ENCODE measurements around the gene UFM1.
"Not testable (repeated sequence)": the region's sequence is repeated elsewhere in the genome, so short reads cannot be mapped to it uniquely, and the experiment has no call there.

UFM1 gene

DNA sequence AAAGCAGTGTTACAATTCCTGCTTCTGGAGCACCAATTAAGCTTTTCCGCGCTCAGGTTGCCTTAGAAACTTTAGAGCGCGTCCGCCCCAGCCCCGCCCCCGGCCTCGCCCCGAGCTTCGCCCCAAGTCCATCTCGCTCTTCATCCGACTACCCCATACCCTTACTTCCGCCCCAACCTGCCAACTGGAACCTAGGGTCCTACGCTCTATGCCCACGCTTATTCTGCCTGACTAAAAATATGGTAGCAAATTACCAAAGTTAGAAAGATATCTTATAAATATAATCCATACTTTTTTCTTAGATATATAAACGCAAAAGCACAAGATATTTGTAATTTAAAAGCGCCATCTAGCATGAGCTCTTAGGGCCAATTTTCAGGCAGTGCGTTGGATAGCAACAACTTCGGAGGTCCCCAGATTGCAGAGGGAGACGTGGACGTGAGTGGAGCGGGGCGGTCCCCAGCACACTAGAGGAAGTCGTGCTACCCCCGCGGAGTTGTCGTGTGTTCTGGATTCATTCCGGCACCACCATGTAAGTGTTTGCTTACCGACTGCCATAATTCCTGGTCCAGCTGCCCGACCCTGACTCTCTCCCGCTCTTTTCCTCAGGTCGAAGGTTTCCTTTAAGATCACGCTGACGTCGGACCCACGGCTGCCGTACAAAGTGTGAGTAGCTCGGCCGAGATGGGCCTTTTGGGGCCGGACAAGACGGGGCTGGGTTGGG, at the start of gene UFM1:
Gene UFM1 (plus strand): TSS at position 462 of the 724 bp plus-strand sequence. CDS start 69 bp downstream, at position 531.
- peak; percentile 73 to 87 (median 81) for DNase-seq (ENCODE audit: low read depth in 3 of 3)

DNA sequence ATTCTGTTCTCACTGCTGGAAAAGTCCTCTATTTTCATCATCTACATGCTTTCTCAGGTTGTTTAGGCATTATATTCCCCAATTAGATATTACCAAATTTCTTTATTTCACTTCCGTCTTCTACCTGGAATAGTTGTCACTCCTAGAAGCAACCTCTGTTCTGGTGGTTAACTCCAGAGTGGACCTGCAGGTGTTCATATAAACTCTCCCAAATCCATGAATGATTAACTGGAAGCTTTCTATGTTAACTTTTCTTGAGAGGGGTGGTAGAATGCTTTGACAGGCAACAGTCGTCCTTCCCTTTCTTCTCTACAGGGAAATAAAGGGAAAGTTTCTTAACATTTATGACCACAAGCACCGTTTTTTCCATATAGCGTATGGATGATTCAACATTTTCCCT, 48.4 kb upstream of the UFM1 start:
- no peak for DNase-seq (ENCODE audit: low read depth in 3 of 3)

DNA sequence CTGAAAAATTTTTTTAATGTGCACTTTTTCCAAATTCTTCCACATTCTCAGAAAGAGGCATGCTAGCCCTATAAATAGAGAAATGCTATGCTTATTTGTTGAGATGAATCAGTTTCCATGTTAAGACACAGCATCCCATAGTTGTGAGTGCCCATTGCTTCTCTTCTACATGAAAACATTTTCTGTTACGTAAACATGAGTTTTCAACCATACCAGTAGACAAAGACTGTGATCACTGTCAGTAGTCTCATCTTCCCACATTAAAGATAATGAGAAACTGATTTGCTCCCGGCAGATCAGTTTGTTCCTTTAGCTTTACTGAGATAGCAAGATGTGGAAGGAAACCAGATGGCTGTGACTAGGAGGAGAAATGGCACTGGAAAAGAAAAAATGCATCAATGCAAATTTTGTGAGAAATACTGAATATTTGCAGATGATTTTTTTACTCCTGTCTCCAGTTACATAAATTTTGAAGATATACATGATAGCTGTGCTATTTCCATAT, 45.8 kb upstream of the UFM1 start:
- no peak for DNase-seq (ENCODE audit: low read depth in 3 of 3)

DNA sequence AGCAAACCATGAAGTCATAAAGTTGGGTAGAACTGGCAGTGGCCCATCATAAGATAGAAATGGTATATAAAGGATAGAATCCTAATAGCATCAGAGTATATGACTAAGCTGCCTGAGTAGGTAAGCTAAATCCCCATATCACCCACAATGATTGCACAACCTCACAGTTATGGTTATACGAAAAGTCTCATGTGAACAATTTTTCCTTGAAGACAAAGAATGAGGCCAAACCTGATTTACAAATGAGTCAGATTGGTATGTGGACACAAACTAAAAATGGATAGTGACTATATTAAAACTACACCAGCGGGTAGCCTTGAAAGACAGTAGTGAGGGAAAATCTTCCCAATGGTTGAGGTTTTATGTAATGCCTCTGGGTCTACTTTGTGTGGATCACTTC, 40.9 kb upstream of the UFM1 start:
- DNase-seq (ENCODE audit: low read depth in 3 of 3), result no peak

DNA sequence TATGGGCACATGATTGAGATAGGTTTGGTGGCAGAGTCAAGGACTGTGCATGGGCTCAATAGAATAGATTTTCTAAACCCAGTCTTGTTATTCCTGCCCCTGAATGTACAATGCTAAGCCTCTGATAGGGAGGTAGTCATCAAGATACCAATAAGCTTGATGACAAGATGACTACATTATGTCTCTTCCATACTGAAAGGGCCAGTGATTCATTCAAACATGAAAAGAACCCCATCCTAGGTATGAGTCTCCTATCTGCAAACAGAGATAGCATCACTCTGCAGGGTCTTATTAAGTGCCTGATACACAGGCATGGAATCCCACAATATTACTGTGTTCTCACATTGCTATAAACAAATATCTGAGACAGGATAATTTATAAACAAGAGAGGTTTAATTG, 40.3 kb upstream of the UFM1 start:
- no peak for DNase-seq (ENCODE audit: low read depth in 3 of 3)

DNA sequence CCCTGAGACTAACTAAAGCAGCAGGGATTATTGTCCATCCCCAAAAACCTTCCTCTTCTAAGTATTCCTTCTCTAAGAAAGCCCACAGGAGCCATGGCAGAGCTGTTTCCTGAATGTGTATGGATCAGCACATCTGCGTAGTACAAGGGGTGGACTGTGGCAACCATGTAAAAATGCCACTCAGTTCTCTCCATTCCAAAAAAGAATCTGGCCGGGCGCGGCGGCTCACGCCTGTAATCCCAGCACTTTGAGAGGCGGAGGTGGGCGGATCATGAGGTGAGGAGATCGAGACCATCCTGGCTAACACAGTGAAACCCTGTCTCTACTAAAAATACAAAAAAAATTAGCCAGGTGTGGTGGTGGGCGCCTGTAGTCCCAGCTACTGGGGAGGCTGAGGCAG, 38.5 kb upstream of the UFM1 start:
- not testable (repeated sequence) for DNase-seq (ENCODE audit: low read depth in 3 of 3)

DNA sequence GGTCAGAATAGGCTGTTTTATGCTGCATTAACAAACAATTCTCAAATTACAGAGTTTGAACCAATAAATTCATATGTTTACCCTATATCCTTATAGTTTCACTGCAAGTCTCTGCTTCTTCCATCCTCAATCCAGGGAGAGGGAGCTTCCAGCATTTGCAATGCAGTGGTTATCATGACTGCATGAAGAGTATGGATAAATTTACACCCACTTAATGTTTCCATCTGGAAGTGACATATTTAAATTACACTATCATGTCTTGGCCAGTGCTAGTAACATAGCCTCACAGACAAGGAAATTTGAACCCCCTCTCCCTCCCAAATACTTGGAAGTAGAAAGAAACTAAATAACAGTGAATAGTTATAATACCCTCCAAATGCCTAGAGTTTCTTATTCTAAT, 33.5 kb upstream of the UFM1 start:
- DNase-seq (ENCODE audit: low read depth in 3 of 3), result no peak

DNA sequence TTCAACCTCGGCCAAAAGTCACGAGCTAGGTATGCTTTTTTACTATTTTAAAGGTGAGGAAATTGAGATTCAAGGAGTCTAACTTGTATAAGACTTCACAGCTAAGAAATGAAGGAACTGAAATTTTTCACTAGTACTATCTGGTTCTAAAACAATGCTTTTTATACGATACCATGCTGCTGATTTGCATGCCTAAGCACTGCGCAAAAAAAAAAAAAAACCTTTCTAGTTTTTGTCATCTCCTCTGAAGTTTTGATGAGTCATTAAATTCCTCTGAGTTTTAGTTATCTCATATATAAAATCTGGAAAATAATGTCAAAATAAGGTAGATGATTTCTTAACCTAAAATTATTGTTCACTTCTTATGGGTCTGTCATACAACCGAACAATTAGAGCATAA, 28.0 kb upstream of the UFM1 start:
- DNase-seq (ENCODE audit: low read depth in 3 of 3), result no peak

DNA sequence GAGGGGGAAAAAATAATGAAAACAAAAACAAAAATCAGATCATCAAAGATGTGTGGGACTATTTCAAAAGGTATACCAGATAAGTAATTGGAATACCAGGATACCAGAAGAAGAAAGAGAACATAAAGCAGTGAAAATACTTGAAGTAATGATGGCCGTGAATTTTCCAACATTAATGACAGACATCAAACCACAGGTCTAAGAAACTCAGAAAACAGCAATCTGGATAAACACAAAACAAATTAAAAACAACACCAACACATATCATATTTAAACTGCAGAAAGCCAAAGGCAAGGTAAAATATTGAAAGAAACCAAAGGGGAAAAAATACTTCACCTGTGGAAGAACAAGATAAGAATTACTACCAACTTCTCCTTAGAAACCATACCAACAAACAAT, 24.2 kb upstream of the UFM1 start:
- no peak for DNase-seq (ENCODE audit: low read depth in 3 of 3)

DNA sequence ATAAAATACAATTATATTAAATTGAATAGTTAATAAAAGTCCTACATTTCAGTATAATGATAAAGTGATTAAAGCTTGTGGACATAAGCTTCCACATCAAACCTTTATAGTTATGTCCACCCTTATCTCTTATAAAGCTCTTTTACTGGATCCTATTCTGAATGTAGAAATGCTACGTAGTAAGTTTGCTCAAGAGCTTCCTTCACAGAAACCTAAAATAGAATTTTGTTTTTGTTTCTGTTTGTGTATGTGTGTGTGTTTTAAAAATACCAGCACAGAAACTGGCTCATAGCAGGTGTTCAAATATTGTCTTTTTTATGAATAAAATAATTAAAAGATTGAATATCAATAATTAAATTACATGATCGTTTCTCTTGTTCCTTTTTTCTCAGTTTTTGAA, 21.0 kb upstream of the UFM1 start:
- no peak for DNase-seq (ENCODE audit: low read depth in 3 of 3)

DNA sequence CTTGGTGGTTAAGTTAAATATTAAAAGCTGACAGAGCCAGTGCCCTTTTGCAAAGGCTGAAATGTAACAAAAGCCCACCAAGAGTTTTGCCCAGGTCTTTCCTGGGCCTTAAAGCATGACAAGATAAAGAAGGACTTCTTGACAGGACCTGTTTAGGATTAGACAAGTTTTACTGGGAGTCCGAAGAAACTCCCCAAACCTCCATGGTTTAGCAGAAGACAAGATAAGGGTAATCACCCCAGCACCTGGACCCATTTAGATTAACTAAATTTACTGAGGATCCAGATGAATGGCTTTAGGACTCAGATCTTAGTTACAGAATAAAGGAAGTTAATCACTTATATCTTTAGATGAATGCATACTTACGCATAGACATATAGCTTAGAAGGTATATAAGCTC, 14.8 kb upstream of the UFM1 start:
- no peak for DNase-seq (ENCODE audit: low read depth in 3 of 3)

DNA sequence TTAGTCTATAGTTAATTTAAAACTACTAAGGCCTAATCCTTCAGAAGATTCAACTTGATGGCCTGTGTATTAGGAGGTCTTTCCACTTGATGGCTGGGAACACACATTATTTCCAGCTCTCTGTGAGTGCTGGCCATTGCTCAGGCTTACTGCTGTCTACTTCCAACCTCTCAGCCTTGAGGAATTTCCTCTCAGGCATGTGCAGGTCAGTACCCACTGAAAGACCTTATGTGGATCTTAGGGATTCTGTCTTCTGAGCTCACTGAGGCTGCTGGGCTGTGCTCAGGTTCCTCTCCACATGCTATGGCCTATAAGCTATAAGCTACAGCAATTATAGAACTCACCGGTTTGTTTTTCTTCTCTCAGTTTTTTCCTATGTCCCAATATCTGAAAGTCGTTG, 11.6 kb upstream of the UFM1 start:
- DNase-seq (ENCODE audit: low read depth in 3 of 3), result no peak

DNA sequence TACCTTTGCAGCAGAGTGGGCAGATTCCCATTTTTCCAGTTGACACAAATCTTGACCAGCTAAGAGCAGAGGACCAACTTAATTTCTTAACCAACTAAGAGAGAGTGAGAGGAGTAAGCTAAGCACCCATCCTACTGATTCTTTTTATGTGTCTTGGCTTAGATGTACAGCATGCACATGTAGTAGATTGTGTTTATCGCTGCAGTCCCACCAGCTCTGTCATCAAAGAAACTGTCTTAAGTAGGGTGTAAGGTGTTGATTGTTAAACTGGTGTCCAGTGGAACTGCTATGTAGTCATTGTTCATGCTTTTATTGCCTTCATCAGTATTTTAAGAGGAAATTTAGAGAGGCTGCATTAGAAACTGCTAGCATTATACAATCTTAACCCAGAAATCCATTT, 9.0 kb upstream of the UFM1 start:
- no peak for DNase-seq (ENCODE audit: low read depth in 3 of 3)

DNA sequence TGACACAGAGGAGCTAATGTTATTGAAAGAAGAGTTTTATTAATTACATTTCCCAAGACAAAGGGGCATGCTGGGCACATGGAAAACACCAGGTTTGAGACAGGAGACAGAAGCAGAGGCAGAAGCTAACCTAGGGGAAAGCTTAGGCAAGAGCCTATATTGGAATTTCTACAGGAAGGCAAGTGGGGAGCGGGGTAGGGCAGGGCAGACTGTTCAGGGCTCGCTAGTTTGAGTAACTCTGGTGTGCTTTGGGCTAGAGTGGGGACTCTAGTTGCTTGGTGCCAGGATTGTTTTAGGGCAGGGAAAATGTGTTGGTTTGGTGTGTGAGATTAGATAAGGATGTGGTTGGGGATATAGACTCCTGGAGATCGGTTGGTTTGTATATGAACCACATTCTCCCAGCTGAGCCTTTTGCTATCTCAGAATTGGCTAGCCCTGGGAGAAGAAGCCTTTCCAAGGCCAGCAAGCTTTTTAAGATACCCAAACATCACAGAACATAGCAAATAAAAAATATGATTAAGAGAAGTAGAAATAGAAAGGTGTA, 8.4 kb upstream of the UFM1 start:
- DNase-seq (ENCODE audit: low read depth in 3 of 3), result no peak

DNA sequence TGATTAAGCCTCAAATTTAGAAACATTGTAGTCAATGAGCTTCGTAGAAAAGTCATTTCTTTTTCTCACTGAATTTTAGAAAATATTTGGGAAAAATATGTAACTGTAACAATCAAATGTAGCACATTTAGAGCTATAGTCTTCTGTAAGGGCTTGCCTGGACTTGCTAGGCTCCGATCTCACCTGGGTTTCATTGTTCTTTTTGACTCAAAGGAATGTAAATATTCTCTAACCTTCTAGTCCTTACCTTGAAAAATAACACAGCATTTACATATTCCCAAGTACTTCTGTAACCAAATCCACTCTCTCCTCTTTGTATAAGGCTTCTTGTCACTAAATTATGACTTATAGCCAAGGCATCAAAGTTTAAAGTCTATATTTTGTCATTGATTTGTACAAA, 2.9 kb upstream of the UFM1 start:
- no peak for DNase-seq (ENCODE audit: low read depth in 3 of 3)

DNA sequence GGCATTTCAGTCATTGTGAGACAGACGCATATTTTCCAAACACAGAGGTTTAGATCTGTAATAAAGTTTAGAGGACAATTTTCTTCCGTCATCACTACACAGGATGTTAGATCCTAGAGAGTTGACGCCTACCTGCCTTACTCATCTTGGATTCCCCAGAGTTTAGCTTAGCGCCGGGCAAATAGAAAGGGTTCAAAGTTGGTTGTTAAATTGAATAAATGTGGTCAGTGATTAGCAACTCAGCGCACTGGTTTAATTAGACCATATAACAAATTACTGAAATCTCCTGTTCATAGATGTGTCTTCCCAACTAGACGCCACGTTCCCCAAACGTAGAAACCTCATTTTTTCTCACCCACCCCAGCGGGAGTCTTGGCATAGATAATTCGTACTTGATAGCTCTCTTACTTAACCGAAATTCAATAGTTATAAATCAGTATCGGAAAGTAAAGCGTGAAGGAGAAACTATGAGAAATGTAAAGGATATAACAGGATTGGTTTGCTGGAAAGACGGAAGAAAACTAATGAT, 726 bp upstream of the UFM1 start:
- DNase-seq (ENCODE audit: low read depth in 3 of 3), result peak; percentile 3 to 27 (median 8)

DNA sequence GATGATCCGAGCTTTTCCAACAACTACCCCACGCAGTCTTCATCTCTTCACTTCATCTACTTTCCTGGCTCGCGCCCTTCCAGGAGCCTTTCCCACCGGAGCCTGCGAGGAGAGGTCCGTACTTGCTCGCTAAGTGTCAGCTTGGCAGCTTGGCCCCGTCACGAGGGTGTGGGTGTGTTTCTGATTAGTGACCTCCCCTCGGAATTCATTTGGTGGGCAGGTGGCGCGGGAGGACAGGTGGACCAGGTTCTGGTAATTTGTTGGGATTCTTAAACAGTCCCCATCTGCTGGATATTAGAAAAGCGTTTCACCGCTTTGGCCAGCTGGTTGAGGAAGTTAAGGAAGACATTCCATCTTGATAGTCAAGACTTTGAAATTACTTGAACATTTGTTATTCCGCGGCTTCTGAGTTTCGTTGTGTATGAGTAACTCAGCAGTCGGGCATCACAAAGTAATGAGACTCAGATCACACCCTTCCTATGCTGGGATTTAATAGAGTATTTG, 515 bp downstream of the UFM1 start:
- DNase-seq (ENCODE audit: low read depth in 3 of 3), result peak; percentile 21 to 51 (median 27)

DNA sequence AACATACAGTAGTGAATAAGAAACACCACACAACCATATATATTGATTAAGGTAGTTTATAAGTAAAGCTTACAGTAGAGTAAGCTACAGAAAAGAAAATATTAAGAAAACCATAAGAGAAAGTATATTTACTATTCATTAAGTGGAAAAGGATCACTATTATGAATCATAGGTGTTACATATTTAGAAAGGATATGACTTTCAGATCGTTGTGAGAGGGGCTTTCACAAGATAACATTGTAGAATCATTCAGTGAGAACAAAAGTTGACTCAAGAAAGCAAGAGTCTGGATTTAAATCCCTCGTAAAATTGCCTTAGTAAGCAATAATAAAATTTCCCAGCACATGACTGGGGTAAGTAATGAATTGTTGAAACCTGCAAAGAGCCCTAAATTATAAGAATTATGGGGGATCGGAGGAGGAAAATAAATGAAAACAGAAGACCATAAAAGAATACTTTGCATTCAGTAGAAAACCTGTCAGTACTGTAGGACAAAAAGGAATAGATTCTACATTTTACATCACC, 6.0 kb downstream of the UFM1 start:
- DNase-seq (ENCODE audit: low read depth in 3 of 3), result no peak

DNA sequence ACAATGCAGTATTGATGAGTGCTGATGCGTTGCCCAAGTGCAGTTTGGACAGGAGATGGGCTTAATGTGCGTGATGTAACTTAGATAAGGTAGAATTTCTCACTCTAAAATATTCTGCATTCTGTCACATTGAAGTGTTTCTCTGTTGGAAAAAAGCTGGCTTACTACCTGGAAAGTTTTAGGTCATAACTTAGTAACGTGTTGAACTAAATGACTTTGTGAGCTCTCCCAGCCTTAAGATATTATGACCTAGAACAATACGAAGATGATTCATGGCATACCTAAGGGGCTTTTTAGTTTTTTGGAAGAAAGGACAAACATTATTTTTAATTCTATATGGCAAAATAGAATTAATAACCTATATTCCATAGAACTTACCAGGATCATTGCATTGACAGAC, 9.0 kb downstream of the UFM1 start:
- no peak for DNase-seq (ENCODE audit: low read depth in 3 of 3)

DNA sequence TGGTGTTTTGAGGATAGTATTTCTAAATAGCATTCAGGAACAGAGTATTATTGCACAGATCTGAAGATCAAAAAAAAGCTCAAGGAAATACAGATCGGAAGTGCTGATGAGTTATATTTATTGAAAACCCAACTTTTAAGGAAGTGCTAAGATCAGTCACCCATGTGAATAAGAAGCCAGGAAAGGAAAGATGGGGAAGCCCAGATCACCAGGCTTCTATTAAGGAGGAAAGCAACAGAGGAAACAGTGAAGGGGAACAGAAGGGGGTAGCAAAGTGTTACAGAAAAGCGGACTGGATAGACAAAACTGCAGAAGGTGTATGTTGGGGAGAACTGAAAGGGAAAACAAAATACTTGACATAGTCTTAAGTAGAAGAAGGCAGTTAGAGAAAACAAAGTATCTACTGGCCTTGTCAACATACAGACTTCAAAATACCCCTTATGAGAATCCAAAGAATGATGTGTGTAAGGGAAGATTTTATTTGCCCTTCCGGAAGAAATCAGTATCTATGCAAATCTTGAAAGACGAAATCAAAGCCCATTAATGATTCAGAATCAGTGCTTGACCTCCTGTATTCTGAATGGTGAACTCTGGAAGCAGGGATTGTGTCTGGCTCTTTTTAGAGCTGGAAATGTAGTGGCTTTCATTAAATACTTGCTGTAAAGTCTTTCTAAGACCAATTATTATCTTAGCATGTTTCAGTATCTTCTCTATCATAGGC, 12.1 kb downstream of the UFM1 start:
- no peak for DNase-seq (ENCODE audit: low read depth in 3 of 3)

DNA sequence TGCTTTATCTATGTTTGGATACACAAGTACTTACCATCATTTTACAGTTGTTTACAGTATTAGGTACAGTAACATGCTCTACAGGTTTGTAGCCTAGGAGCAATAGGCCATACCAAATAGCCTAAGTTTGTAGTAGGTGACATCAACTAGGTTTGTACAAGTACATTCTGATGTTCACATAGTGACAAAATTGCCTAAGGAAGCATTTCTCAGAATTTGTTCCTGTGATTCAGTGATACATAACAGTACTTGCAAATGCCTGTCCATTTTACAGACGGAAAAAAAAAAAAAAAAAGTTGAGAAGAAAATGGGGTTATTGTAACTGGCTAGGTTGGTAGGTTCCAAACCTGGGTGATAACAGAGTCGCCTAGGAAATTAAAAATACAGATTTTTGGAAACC, 13.6 kb downstream of the UFM1 start:
- no peak for DNase-seq (ENCODE audit: low read depth in 3 of 3)

DNA sequence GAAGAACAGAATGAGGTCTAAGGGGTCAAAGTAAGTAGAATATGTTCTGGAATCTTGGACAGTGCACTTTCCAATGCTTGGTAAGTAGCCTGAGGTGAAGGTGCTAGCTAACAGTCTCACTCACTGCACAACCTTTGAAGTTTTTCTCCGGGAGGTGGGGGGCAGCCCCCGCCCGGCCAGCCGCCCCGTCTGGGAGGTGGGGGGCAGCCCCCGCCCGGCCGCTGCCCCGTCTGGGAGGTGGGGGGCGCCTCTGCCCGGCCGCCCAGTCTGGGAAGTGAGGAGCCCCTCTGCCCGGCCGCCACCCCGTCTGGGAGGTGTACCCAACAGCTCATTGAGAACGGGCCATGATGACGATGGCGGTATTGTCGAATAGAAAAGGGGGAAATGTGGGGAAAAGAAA, 14.1 kb downstream of the UFM1 start:
- not testable (repeated sequence) for DNase-seq (ENCODE audit: low read depth in 3 of 3)
